ENCODE data around the gene RELCH.
"Not testable (repeated sequence)": the region's sequence is repeated elsewhere in the genome, so short reads cannot be mapped to it uniquely, and the experiment has no call there.

RELCH gene, protein sequence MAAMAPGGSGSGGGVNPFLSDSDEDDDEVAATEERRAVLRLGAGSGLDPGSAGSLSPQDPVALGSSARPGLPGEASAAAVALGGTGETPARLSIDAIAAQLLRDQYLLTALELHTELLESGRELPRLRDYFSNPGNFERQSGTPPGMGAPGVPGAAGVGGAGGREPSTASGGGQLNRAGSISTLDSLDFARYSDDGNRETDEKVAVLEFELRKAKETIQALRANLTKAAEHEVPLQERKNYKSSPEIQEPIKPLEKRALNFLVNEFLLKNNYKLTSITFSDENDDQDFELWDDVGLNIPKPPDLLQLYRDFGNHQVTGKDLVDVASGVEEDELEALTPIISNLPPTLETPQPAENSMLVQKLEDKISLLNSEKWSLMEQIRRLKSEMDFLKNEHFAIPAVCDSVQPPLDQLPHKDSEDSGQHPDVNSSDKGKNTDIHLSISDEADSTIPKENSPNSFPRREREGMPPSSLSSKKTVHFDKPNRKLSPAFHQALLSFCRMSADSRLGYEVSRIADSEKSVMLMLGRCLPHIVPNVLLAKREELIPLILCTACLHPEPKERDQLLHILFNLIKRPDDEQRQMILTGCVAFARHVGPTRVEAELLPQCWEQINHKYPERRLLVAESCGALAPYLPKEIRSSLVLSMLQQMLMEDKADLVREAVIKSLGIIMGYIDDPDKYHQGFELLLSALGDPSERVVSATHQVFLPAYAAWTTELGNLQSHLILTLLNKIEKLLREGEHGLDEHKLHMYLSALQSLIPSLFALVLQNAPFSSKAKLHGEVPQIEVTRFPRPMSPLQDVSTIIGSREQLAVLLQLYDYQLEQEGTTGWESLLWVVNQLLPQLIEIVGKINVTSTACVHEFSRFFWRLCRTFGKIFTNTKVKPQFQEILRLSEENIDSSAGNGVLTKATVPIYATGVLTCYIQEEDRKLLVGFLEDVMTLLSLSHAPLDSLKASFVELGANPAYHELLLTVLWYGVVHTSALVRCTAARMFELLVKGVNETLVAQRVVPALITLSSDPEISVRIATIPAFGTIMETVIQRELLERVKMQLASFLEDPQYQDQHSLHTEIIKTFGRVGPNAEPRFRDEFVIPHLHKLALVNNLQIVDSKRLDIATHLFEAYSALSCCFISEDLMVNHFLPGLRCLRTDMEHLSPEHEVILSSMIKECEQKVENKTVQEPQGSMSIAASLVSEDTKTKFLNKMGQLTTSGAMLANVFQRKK

DNA sequence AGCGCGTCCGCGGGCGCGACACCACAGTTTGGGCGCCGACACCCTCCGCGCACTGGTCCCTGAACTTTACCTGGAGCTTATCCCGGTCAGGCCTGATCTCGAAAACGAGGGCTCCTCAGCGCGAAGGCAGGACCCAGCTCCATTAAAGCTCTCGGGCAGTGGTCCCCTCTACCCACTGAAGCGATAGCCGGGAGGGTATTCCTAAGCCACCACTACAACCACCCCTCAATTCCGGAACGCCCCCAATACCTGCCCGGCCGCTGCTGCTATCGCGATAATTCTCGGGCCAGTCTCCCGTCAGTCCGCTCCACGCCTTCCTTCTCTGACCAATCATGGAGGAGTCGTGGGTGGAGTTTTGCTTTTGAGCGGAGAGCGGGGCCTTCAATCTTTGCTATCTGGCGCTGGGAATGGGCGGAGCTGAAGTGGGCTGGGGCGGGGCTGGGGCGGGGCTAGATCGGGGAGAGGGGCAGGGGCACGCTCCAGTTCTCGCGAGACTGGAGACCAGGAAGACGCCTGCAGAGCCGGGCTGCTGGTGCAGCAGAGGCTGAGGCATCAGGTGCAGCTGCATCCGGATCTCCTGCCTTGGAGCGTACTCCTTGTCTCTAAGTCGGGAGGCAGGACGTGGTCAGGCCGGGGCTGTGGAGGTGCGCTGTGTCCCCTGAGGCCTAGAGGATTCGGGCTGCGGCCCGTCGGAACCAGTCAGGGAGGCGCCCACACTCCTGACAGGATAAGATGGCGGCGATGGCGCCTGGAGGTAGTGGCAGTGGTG lies at the start of gene RELCH, which contains the start of gene PIGN:
RELCH (plus strand) TSS at position 482 of the 769 bp plus-strand sequence; CDS start at position 733, 251 bp downstream.
PIGN (minus strand) TSS at position 283 of the 769 bp plus-strand sequence. CDS start 25,703 bp downstream, outside the sequence.
- DNase-seq (ENCODE audit: low spot score): peak; percentile 100

DNA sequence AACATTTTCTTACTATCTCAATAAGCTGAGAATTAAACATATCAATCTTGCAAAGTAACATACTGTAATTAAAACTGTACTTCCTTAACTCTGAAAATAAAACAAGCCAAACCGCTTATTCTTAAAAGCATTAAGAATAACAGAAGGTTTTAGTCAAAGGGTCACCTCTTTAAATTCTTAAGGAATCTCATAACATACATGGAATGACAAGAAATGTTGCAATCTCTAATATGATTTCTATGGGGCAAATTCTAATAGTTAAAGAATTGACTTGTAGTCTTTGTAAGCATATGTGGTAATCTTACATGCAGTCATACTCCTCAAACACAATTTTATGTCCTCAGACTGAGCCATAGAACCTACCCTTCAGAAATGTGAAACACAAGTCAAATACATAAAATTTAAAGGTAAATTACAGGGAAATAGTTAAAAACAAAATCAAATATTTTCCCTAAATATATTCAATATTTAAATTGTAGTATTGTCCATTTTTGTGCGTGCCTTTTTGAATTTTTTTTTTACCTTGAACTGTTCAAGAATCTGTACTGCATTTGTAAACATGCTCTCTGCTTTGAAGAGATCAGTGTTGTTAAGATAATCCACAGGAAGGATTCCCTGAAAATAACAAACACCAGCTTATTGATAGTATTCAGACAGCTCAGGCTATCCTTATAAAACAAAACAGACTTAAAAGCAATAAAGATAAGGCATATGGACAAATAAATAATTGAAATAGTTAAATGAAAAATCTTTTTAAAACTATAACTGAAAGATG lies 48.4 kb upstream of the RELCH start:
- DNase-seq (ENCODE audit: low spot score): no peak

DNA sequence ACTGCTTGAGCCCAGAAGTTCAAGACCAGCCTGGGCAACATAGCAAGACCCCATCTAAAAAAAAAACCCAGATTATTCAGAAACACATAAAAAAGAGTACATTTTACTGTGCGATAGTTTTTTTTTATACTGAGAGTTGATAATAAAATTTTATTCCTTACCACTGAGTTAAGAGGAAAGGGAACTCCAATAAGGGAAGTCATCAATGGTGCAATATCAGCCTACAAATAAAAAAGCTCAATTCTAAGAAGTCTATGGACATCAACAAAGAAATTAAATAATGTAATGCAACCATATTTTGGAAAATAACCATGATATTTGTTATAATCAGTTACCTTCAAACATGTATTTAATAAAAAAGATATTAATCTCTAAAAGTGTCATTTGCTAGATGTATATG lies 46.8 kb upstream of the RELCH start:
- no peak for DNase-seq (ENCODE audit: low spot score)

DNA sequence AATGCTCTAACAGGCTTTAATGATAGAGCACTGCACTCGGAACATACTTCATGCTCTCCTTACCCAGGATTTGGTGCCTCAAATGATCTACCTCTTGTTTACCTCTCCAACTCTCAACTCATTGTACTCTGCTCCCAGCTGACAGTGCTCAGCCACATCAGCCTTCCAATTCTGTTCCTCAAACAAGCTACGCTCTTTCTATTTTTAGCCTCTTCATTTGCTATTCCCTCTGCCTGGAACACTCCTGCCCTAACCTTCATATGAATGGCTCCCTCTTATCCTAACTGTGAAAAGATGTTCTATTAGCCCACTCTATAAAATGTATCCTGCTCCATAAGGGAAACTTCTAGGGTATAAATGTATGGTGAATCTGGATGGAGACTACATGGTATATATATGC lies 42.7 kb upstream of the RELCH start:
- DNase-seq (ENCODE audit: low spot score): no peak

DNA sequence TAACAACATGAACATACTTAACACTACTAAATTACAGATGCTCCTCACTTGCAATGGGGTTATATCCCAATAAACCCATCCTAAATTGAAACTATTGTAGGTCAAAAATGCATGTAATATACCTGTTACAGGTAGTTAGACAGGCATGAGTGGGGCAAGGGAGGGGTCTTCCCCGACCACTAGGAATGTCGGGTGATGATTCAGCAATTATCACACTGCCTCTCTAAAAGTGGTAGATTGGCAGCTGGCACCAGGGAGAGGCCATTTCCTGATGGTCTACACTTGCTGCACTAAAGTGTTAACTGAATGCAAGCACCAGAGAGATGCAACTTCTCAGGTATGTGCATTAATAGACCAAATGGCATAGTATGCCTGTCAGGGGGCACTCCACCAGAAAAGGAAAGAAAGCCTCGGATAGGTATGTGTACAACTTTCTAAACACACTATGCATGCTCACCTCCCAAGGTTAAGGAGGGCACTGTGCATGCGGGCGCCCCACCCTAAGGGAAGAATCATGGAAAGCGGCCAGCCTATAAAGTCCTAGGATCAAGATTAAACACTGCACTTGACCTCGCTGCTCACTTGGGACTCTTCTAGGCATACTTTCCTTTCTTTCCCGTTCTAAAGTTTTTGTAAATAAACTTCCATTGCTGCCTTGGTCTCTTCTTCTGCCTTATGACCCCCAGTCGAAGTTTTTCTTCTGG lies 35.8 kb upstream of the RELCH start:
- DNase-seq (ENCODE audit: low spot score): no peak

DNA sequence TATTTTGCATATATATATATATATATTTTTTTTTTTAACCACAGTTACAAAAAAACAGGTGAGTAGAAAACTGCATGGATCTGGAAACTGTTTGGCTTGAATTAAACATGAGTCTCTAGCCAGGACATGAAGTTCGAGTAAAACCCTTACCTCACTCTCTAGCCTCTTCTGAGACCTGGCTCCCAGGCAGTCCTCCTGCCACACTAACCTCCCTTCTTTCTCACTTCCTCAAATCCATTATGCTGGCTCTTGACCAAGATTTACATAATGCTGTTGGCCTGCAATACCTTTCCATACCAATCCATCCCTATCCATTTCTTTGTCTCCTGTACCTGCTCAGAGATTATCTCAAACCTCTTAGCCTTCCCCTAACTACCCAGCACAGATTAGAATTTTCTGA lies 34.2 kb upstream of the RELCH start:
- DNase-seq (ENCODE audit: low spot score): no peak

DNA sequence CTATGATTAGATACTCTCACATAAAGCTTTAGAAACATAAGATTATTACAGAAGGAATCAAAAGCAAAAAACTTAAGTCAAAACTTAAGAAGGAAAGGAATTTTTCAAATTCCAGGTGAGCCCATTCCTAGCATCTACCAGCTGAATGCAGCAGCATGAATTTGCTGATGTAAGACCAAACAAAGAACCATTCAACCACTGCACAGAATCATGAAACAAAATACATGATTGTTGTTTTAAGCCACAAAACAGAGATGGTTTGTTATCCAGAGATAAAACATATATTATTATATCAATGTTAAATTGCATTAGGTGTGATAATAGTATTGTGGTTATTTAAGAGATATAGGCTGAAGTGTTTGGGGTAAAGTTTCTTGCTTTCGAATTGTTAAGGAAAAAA lies 29.2 kb upstream of the RELCH start:
- peak; percentile 14 for DNase-seq (ENCODE audit: low spot score)

DNA sequence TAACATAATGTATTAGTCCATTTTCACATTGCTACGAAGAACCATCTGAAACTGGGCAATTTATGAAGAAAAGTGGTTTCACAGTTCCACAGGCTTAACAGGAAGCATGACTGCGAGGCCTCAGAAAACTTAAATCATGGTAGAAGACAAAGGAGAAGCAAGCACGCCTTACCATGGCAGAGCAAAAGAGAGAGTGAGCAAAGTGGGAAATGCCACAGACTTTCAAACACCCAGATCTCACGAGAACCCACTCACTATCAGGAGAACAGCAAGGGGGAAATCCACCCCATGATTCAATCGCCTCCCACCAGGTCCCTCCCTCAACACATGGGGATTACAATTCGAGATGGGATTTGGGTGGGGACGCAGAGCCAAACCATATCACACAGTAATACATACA lies 22.7 kb upstream of the RELCH start:
- DNase-seq (ENCODE audit: low spot score): no peak

DNA sequence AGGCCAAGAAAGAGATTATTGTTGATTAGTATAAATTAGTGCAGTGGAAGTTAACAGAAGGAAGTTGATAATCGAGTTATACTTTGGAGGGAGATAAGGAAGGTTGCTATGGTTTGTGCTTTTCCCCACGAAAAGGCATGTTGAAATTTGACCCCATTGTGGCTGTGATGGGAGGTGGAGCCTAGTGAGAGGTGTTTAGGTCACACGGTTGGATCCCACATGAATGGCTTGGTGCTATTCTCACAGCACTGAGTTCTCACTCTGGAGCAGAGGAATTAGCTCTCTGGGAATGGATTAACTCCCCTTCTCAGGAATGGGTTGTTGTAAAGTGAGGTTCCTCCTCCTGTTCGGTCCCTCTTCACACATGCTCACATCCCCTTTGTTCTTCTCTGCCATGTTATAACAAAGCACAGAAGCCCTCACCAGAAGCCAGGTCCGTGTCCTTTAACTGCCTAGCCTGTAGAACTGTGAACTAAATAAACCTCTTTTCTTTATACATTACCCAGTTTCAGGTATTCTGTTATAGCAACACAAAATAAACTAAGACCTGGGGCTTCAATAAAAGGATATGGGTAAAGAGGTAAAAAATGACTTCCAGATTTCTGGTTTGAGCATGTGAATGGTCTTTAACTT lies 22.1 kb upstream of the RELCH start:
- DNase-seq (ENCODE audit: low spot score): no peak

DNA sequence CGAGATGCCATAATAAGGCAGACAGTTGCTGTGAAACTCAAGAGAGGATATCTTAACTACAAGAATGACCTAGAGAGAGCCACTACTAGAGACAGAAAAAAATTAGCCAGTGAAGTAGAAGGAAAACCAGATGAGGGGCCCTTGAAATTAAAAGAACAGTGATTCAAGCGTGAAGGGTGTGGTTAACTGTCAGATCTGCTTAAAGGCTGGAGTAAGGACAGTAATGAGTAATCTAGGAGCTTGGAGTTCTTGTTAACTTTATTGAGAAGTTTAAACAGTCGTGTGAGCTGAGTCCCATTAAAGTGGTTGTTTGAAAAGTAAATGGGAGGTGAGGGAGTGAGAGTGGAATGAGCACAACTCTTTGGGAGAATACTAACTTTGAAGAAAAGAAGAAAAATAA lies 21.5 kb upstream of the RELCH start:
- DNase-seq (ENCODE audit: low spot score): no peak

DNA sequence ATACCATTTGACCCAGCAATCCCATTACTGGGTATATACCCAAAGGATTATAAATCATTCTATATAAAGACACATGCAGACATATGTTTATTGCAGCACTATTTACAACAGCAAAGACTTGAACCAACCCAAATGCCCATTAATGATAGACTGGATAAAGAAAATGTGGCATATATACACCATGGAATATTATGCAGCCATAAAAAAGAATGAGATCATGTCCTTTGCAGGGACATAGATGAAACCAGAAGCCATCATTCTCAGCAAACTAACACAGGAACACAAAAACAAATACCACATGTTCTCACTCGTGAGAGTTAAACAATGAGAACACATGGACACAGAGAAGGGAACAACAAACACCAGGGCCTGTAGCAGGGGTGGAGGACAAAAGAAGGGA lies 20.5 kb upstream of the RELCH start:
- not testable (repeated sequence) for DNase-seq (ENCODE audit: low spot score)

DNA sequence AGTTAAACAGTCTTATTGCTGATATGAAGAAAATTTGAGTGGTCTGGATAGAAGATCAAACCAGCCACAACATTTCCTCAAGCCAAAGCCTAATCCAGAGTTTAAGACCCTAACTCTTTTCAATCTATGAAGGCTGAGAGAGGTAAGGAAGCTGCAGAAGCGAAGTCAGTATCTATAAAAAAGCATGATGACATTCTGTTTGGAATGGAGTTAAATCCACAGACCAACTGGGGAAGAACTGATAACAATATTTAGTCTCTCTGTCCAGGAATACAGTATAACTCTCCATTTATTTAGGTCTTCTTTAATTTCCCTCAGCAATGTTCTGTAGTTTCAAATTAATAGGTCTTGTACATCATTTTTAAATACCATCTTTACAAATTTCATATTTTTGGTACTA lies 16.2 kb upstream of the RELCH start:
- no peak for DNase-seq (ENCODE audit: low spot score)

DNA sequence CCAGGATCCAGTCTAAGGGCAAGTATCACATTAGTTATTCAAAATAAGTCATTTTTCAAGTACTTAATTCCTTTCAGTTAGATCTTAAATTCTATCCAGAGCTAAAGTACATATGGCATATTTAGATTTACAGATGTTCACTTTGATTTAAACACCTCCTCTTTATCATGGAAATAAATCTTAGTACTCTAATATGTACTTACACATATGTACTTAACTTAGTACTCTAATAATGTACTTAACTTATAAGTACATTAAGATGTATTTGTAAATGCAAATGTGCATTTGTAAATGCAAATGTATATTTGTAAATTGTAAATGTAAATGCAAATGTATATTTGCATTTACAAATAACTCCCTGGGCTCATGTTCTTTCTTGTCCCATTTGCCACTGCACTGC lies 14.8 kb upstream of the RELCH start:
- DNase-seq (ENCODE audit: low spot score): no peak

DNA sequence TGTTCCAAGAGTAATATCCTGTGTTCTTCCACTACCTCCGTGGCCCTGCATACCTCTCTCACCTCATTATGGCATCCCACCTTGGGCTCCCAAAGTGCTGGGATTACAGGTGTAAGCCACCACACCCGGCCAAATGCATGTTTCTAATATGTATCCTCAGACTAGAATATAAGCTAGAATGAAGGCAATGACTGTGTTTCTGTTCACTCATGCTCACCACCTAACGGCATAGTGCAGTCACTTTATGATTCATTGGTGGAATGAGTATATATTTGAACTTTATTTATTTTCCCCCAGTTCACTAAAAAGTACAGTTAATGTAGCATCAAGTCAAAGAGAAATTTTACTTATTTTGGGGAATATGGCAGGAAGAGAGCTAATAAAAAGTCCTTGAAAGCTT lies 11.5 kb upstream of the RELCH start:
- no peak for DNase-seq (ENCODE audit: low spot score)

DNA sequence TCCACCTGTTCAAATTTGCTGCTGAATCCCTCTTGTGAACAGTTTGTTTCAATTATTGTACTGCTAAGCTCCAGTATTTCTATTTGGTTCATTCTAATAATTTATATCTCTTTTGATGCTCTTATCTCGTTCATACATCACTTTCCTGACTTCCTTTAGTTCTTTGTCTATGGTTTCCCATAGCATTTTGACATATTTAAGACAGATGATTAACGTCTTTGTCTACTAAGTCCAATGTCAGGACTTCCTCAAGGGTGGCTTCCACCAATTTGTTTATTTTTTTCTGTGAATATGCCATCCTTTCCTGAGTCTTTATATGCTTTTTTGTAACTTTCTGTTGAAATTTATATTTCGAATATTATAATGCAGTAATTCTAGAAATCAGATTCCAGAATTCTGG lies 9.8 kb upstream of the RELCH start:
- no peak for DNase-seq (ENCODE audit: low spot score)

DNA sequence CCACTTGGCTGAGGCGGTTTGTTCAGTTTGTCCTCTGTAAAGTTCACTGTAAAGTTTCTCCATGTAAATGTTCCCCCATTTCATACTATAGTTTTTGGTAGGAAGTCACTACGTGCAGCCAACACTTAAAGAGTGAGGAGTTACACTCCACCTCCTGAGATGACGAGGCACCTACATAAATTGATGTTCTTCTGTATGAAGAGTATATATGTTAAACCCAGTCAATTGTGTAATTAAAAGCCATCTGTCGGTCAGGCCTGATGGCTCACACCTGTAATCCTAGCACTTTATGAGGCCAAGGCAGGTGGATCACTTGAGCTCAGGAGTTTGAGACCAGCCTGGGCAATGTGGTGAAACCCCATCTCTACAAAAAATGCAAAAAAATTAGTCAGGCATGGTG lies 7.8 kb upstream of the RELCH start:
- no peak for DNase-seq (ENCODE audit: low spot score)

DNA sequence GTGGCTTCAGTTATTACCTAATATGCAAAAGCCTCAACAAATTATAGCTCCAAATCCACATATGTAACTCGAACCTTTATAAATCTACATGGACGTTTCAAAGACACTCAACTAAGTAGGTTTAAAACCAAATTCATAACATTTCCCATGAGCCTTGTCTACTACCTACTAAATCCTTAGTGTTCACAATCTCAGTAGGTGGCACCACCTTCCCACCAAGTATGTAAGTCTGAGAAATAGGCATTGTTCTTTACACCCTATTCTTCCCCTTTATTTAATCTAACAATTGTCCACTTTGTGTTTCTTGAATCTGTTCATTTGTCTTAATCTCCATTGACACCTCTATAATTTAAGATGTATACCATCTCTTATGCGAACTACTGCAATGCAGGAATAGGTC lies 4.8 kb upstream of the RELCH start:
- no peak for DNase-seq (ENCODE audit: low spot score)

DNA sequence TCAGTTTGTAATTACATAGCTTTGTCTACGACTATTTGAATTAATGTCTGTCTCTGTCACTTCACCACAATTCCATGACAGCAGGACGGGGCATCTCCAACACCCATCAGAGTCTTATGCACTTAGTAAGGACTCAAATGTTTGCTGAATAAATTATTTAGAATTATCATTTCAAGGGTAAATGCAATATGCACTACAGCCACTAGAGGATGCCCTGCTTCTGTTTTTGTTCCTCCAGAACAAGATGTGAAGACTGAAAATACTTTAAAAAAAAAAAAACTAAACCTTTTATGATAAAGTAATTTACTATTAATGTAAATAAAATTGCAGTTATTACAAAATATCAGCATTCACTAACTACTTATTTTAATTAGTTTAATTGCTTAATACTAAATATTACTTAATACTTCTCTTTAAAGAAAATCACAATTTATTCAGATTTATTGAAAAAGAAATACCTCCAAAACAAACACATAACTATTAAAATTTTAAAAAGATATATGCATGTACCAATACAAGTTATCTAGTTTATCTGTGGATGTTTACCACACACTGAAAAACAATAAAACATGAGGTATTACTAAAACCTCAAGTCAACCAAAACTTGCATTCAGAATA lies 3.4 kb upstream of the RELCH start:
- no peak for DNase-seq (ENCODE audit: low spot score)

DNA sequence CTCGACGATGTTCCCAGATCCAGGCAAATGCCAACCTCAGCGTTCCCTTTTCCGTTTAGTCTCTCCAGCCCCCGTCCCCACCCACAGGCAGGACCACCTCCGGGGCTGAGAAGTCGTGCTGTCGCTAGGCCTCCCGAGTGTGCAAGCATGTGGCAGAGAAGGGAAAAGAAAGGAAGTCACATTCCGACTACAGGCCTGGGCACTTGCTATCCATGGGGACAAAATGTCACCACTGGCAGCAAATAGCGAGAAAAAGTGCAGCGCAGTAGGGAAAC lies 619 bp upstream of the RELCH start:
- DNase-seq (ENCODE audit: low spot score): no peak
